ENCODE data around the gene ZNF407.
"Not testable (repeated sequence)": the region's sequence is repeated elsewhere in the genome, so short reads cannot be mapped to it uniquely, and the experiment has no call there.

The ZNF407 gene

DNA sequence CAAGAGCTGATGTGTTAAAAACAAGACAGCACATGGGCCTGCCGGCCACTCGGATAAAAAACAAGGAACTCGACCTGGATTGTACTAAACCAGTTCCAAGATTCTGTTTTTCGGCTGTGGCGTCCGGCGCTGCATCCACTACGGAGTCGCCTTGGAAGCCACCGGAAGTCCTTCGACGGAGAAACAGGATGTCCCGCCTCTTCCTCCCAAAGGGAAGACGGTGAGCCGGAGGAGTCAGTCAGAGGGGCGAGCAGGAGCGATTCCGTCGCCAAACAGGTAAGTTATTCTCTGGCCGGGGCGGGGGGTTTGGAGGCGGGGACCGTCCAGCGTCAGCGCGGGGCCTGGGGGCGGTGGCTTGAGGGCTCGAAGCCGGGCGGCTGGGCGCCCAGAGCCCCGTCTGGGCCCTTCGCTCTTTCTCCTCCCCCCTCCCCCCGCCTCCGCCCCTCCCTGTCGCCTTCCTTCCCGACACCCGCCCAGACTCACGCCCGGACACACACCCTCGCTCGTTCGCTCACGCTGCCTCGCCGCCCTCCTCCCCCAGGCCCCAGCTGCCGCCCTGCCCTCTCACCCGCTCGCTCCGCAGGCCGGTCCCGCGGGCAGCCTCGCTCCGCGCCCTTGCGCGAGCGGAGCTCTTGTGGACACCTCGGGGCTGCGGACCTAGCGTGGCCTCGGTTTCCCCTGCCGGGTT is at the start of gene ZNF407:
Gene ZNF407, plus strand, starts transcription at position 209 of the 688 bp plus-strand sequence. CDS start 33,150 bp downstream, outside the sequence.
- Histone ChIP-seq H3K4me1 (ENCODE audit: control insufficient read depth in 1 of 2, insufficient read depth in 2 of 2, low read length in 2 of 2) (peaks cover 20% of the 10 kb centered on the region in 2 donors), H3K36me3 (ENCODE audit: control insufficient read depth in 1 of 2, insufficient read depth in 2 of 2, low read length in 2 of 2) (no peaks in the 10 kb centered on the region), H3K27ac (ENCODE audit: low read length) (peak within 1 kb of the TSS; percentile 99), H3K4me3 (ENCODE audit: low read depth in 1 of 2, low read length in 2 of 2) (peak within 1 kb of the TSS; percentile 88 to 97), H3K27me3 (ENCODE audit: low read depth, low read length) (no peaks in the 10 kb centered on the region), H3K9me3 (ENCODE audit: control insufficient read depth in 1 of 2, low read length in 2 of 2) (no peaks in the 10 kb centered on the region)

DNA sequence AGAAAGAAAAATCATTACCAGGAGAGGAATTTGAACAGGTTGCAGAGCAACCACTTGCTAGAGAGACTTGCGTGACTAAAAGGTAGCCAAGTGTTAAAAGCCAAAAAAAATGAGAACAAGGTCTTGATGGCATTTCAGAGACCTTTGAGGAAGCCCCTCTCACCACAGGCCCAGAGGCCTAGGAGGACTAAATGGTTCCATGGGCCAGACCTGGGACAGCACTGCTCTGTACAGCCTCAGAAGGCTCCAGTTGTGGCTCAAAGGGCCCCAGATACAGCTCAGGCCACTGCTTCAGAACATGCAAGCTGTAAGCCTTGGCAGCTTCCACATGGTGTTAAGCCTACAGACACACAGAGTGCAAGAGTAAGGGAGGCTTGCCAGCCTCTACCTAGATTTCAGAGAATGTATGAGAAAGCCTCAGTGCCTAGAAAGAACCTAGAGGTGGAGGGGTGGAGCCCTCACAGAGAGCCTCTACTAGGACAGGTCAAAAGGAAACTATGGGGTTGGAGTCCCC is 48.0 kb upstream of the ZNF407 start:
- Histone ChIP-seq H3K36me3 (ENCODE audit: control insufficient read depth in 1 of 2, insufficient read depth in 2 of 2, low read length in 2 of 2) (no peaks in the 10 kb centered on the region), H3K4me1 (ENCODE audit: control insufficient read depth in 1 of 2, insufficient read depth in 2 of 2, low read length in 2 of 2) (peaks cover 0 to 11% of the 10 kb centered on the region in 2 donors), H3K27me3 (ENCODE audit: low read depth, low read length) (no peaks in the 10 kb centered on the region), H3K27ac (ENCODE audit: low read length) (no peak overlapping the region), H3K9me3 (ENCODE audit: control insufficient read depth in 1 of 2, low read length in 2 of 2) (peaks cover 4 to 7% of the 10 kb centered on the region in 2 donors), H3K4me3 (ENCODE audit: low read depth in 1 of 2, low read length in 2 of 2) (no peak overlapping the region)

DNA sequence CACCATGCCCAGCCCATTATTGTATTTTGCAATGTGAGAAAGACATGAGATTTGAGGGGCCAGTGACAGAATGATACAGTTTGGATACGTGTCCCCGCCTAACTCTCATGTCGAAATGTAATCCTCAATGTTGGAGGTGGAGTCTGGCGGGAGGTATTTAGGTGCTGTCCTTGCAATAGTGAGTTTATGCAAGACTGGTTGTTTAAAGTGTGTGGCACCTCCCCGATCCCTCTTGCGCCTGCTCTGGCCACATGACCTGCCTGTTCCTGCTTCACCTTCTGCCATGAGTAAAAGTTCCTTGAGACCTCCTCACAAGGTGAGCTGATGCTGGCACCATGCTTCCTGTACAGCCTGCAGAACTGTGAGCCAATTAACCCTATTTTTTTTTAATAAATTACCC is 46.8 kb upstream of the ZNF407 start:
- Histone ChIP-seq H3K27me3 (ENCODE audit: low read depth, low read length) (no peaks in the 10 kb centered on the region), H3K9me3 (ENCODE audit: control insufficient read depth in 1 of 2, low read length in 2 of 2) (peaks cover 4 to 7% of the 10 kb centered on the region in 2 donors), H3K36me3 (ENCODE audit: control insufficient read depth in 1 of 2, insufficient read depth in 2 of 2, low read length in 2 of 2) (no peaks in the 10 kb centered on the region), H3K4me1 (ENCODE audit: control insufficient read depth in 1 of 2, insufficient read depth in 2 of 2, low read length in 2 of 2) (peaks cover 0 to 11% of the 10 kb centered on the region in 2 donors), H3K4me3 (ENCODE audit: low read depth in 1 of 2, low read length in 2 of 2) (no peak overlapping the region), H3K27ac (ENCODE audit: low read length) (no peak overlapping the region)

DNA sequence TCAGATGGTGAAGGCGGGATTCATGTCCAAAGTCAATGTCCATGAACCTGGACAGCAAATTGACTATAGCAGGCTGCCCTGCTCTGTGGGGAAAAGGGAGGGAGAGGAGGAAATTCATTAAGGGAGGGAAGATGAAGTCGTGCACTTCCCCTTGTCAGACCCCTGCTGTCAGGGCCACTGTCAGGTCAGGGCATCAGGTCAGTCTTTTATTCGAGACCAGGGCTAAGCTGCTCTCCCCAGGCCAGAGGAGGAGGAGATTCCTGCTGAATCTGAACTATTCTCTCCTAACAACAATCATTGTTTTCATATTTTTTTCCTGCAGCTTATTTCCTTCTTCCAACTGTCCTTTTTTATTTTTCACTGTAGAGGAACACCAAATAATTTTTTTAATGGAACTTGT is 46.2 kb upstream of the ZNF407 start:
- Histone ChIP-seq H3K9me3 (ENCODE audit: control insufficient read depth in 1 of 2, low read length in 2 of 2) (peaks cover 4 to 7% of the 10 kb centered on the region in 2 donors), H3K36me3 (ENCODE audit: control insufficient read depth in 1 of 2, insufficient read depth in 2 of 2, low read length in 2 of 2) (no peaks in the 10 kb centered on the region), H3K4me1 (ENCODE audit: control insufficient read depth in 1 of 2, insufficient read depth in 2 of 2, low read length in 2 of 2) (peaks cover 0 to 9% of the 10 kb centered on the region in 2 donors), H3K27me3 (ENCODE audit: low read depth, low read length) (no peaks in the 10 kb centered on the region), H3K27ac (ENCODE audit: low read length) (no peak overlapping the region), H3K4me3 (ENCODE audit: low read depth in 1 of 2, low read length in 2 of 2) (no peak overlapping the region)

- peaks cover 4 to 7% of the 10 kb centered on the region in 2 donors for H3K9me3 ChIP-seq (ENCODE audit: control insufficient read depth in 1 of 2, low read length in 2 of 2)
- H3K4me1 ChIP-seq (ENCODE audit: control insufficient read depth in 1 of 2, insufficient read depth in 2 of 2, low read length in 2 of 2): peaks cover 0 to 5% of the 10 kb centered on the region in 2 donors
- no peaks in the 10 kb centered on the region for H3K27me3 ChIP-seq (ENCODE audit: low read depth, low read length)
- no peaks in the 10 kb centered on the region for H3K36me3 ChIP-seq (ENCODE audit: control insufficient read depth in 1 of 2, insufficient read depth in 2 of 2, low read length in 2 of 2)
- no peak overlapping the region for H3K27ac ChIP-seq (ENCODE audit: low read length)
- no peak overlapping the region for H3K4me3 ChIP-seq (ENCODE audit: low read depth in 1 of 2, low read length in 2 of 2)
Observed at GRCh38 chr18:74551936-74552555, 45.6 kb upstream of the ZNF407 start.

DNA sequence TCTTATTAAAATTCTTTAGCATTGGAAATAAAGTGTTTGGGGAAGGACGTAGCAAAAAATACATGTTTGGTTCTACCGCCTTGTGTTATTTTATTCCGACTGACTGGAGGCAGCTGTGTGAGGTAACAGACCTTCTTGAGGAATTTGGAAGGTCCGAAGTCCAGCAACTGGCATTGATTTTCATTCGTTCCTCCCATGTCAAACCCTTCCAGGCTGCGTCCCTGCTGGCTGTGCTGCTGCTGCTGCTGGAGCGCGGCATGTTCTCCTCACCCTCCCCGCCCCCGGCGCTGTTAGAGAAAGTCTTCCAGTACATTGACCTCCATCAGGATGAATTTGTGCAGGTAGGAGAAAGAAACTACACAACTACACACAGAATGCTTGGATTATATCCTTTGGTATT is 41.5 kb upstream of the ZNF407 start:
- Histone ChIP-seq H3K27ac (ENCODE audit: low read length) (no peak overlapping the region), H3K27me3 (ENCODE audit: low read depth, low read length) (no peaks in the 10 kb centered on the region), H3K36me3 (ENCODE audit: control insufficient read depth in 1 of 2, insufficient read depth in 2 of 2, low read length in 2 of 2) (no peaks in the 10 kb centered on the region), H3K4me3 (ENCODE audit: low read depth in 1 of 2, low read length in 2 of 2) (no peak overlapping the region), H3K9me3 (ENCODE audit: control insufficient read depth in 1 of 2, low read length in 2 of 2) (no peaks in the 10 kb centered on the region), H3K4me1 (ENCODE audit: control insufficient read depth in 1 of 2, insufficient read depth in 2 of 2, low read length in 2 of 2) (no peaks in the 10 kb centered on the region)

- Histone ChIP-seq H3K36me3 (ENCODE audit: control insufficient read depth in 1 of 2, insufficient read depth in 2 of 2, low read length in 2 of 2) (no peaks in the 10 kb centered on the region), H3K4me3 (ENCODE audit: low read depth in 1 of 2, low read length in 2 of 2) (no peak overlapping the region), H3K27me3 (ENCODE audit: low read depth, low read length) (no peaks in the 10 kb centered on the region), H3K4me1 (ENCODE audit: control insufficient read depth in 1 of 2, insufficient read depth in 2 of 2, low read length in 2 of 2) (no peaks in the 10 kb centered on the region), H3K27ac (ENCODE audit: low read length) (no peak overlapping the region), H3K9me3 (ENCODE audit: control insufficient read depth in 1 of 2, low read length in 2 of 2) (no peaks in the 10 kb centered on the region)
Observed at GRCh38 chr18:74558096-74558495, 39.6 kb upstream of the ZNF407 start.

DNA sequence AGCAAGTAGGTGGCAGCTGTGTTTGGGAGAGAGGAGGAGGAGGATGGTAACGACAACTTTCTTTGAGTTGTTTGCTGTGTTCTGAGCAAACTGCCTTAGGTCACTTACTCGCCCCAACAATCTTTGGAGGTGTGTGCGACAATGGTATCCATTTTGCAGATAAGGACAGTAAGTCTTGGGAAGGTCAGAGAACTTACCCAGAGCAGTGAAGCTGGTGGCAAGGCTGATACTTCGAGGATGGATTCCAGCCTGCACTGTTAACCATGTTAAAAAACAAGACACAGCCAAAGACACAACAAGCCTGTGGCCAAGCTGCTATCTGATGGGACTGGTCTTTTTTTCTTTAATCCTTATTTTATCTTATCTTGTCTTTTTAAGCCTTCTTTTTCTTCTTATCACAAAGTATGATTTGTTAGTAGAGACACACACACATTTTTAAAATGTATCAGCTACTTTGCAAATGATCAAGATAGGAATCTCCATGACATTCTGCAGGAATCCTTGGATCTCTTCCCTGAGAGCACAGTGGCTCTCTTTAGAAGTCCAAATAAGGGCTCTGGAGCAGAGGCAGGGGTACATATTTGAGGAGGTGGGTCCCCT is 35.4 kb upstream of the ZNF407 start:
- H3K4me1 ChIP-seq (ENCODE audit: control insufficient read depth in 1 of 2, insufficient read depth in 2 of 2, low read length in 2 of 2): no peaks in the 10 kb centered on the region
- H3K27me3 ChIP-seq (ENCODE audit: low read depth, low read length): no peaks in the 10 kb centered on the region
- no peak overlapping the region for H3K27ac ChIP-seq (ENCODE audit: low read length)
- H3K36me3 ChIP-seq (ENCODE audit: control insufficient read depth in 1 of 2, insufficient read depth in 2 of 2, low read length in 2 of 2): no peaks in the 10 kb centered on the region
- no peaks in the 10 kb centered on the region for H3K9me3 ChIP-seq (ENCODE audit: control insufficient read depth in 1 of 2, low read length in 2 of 2)
- no peak overlapping the region for H3K4me3 ChIP-seq (ENCODE audit: low read depth in 1 of 2, low read length in 2 of 2)

- Histone ChIP-seq H3K4me3 (ENCODE audit: low read depth in 1 of 2, low read length in 2 of 2) (no peak overlapping the region), H3K9me3 (ENCODE audit: control insufficient read depth in 1 of 2, low read length in 2 of 2) (no peaks in the 10 kb centered on the region), H3K27me3 (ENCODE audit: low read depth, low read length) (no peaks in the 10 kb centered on the region), H3K36me3 (ENCODE audit: control insufficient read depth in 1 of 2, insufficient read depth in 2 of 2, low read length in 2 of 2) (no peaks in the 10 kb centered on the region), H3K27ac (ENCODE audit: low read length) (no peak overlapping the region), H3K4me1 (ENCODE audit: control insufficient read depth in 1 of 2, insufficient read depth in 2 of 2, low read length in 2 of 2) (no peaks in the 10 kb centered on the region)
Observed at GRCh38 chr18:74562775-74563174, 34.9 kb upstream of the ZNF407 start.

DNA sequence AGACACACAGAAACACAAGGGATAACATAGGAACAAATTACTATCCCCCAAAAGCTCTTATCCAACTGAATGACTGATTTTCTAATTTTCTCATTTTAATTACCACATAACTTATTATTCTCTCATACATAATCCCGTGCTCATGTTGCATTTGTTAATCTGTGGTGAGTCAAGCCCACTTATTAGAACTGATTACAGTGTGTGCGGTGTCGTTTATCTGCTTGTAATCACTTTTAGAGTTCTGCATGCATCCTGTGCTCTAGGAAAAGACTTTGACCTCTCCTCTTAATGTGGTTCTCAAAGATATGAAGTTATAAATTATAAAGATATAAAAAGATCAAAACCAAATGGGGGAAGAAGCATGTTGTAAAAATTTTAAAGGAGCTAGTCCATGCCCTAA is 33.7 kb upstream of the ZNF407 start:
- no peak overlapping the region for H3K27ac ChIP-seq (ENCODE audit: low read length)
- H3K4me3 ChIP-seq (ENCODE audit: low read depth in 1 of 2, low read length in 2 of 2): no peak overlapping the region
- H3K4me1 ChIP-seq (ENCODE audit: control insufficient read depth in 1 of 2, insufficient read depth in 2 of 2, low read length in 2 of 2): no peaks in the 10 kb centered on the region
- no peaks in the 10 kb centered on the region for H3K36me3 ChIP-seq (ENCODE audit: control insufficient read depth in 1 of 2, insufficient read depth in 2 of 2, low read length in 2 of 2)
- no peaks in the 10 kb centered on the region for H3K9me3 ChIP-seq (ENCODE audit: control insufficient read depth in 1 of 2, low read length in 2 of 2)
- no peaks in the 10 kb centered on the region for H3K27me3 ChIP-seq (ENCODE audit: low read depth, low read length)

DNA sequence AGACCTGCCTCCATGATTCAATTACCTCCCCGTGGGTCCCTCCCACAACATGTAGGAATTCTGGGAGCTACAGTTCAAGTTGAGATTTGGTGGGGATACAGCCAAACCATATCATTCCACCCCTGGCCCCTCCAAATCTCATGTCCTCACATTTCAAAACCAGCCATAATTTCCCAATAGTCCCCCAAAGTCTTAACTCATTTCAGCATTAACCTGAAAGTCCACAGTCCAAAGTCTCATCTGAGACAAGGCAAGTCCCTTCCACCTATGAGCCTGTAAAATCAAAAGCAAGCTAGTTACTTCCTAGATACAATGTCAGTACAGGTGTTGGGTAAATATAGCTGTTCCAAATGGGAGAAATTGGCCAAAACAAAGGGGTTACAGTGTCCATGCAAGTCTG is 32.5 kb upstream of the ZNF407 start:
- H3K4me3 ChIP-seq (ENCODE audit: low read depth in 1 of 2, low read length in 2 of 2); H3K36me3 ChIP-seq (ENCODE audit: control insufficient read depth in 1 of 2, insufficient read depth in 2 of 2, low read length in 2 of 2); H3K27me3 ChIP-seq (ENCODE audit: low read depth, low read length); H3K27ac ChIP-seq (ENCODE audit: low read length); H3K9me3 ChIP-seq (ENCODE audit: control insufficient read depth in 1 of 2, low read length in 2 of 2); H3K4me1 ChIP-seq (ENCODE audit: control insufficient read depth in 1 of 2, insufficient read depth in 2 of 2, low read length in 2 of 2): not testable (repeated sequence)
